Mesendoderm (in vitro differentiated cells): ENCODE results near the gene ITIH5.

Source experiments
- DNase-seq: peaks from one replicate; pipeline ENCODE4 v3.0.0; 2013
- H2AK5ac ChIP-seq: 2 replicates; pipeline ENCODE4 v1.6.1; 2013; ENCODE audit warnings: low read length, inconsistent platforms
- H2BK120ac ChIP-seq: 2 replicates; pipeline ENCODE4 v1.6.1; 2013; ENCODE audit warnings: low read depth, mild to moderate bottlenecking, low read length, moderate library complexity, mixed read lengths
- H2BK15ac ChIP-seq: replicated peaks from 2 replicates; pipeline ENCODE4 v1.6.1; 2013; ENCODE audit warnings: low read depth, mild to moderate bottlenecking, moderate library complexity
- H2BK5ac ChIP-seq: 2 replicates; pipeline ENCODE4 v1.6.1; 2013; ENCODE audit warnings: low read length, inconsistent platforms
- H3K18ac ChIP-seq: 2 replicates; pipeline ENCODE4 v1.6.1; 2013; ENCODE audit warnings: mild to moderate bottlenecking, low read length, mixed read lengths
- H3K23ac ChIP-seq: one replicate; pipeline ENCODE4 v1.6.1; 2013; ENCODE audit warnings: low read length
- H3K27ac ChIP-seq: 2 replicates; pipeline ENCODE4 v1.5.1; 2013; ENCODE audit warnings: low read depth, mild to moderate bottlenecking, inconsistent platforms, low read length, moderate library complexity
- H3K27me3 ChIP-seq: 2 replicates; pipeline ENCODE4 v1.6.1; 2013; ENCODE audit warnings: low read length, control low read depth, mild to moderate bottlenecking, inconsistent platforms; ENCODE audit not compliant: insufficient read depth, poor library complexity
- H3K36me3 ChIP-seq: 2 replicates; pipeline ENCODE4 v1.6.1; 2013; ENCODE audit warnings: low read length, inconsistent platforms; ENCODE audit not compliant: control insufficient read depth, insufficient read depth
- H3K4ac ChIP-seq: one replicate; pipeline ENCODE4 v1.6.1; 2013; ENCODE audit warnings: low read depth, mild to moderate bottlenecking, low read length, moderate library complexity
- H3K4me1 ChIP-seq: 2 replicates; pipeline ENCODE4 v1.6.1; 2013; ENCODE audit warnings: low read depth, low read length, inconsistent platforms; ENCODE audit not compliant: control insufficient read depth
- H3K4me2 ChIP-seq: 2 replicates; pipeline ENCODE4 v1.6.1; 2013; ENCODE audit warnings: low read length
- H3K4me3 ChIP-seq: 2 replicates; pipeline ENCODE4 v1.5.1; 2013; ENCODE audit warnings: mild to moderate bottlenecking, low read length
- H3K56ac ChIP-seq: one replicate; pipeline ENCODE4 v1.6.1; 2013; ENCODE audit warnings: low read length
- H3K79me1 ChIP-seq: 2 replicates; pipeline ENCODE4 v1.6.1; 2013; ENCODE audit warnings: low read length, inconsistent platforms
- H3K79me2 ChIP-seq: 2 replicates; pipeline ENCODE4 v1.6.1; 2013; ENCODE audit warnings: mild to moderate bottlenecking, low read length; ENCODE audit not compliant: control insufficient read depth, insufficient read depth
- H3K9ac ChIP-seq: 2 replicates; pipeline ENCODE4 v1.6.1; 2013; ENCODE audit warnings: low read length, inconsistent platforms
- H4K5ac ChIP-seq: one replicate; pipeline ENCODE4 v1.6.1; 2013; ENCODE audit warnings: low read length
- H4K8ac ChIP-seq: one replicate; pipeline ENCODE4 v1.6.1; 2013; ENCODE audit warnings: low read depth, mild to moderate bottlenecking, control low read depth, low read length, moderate library complexity
- WGBS: extraction: QIAGEN DNeasy Blood & Tissue Kit; methylation state at CpG from one replicate; pipeline ENCODE4 v1.1.7; 2013; ENCODE audit warnings: low lambda C conversion rate, missing lambda C conversion rate; ENCODE audit not compliant: insufficient coverage; ENCODE audit errors: extremely low coverage; 5-methylcytosine and 5-hydroxymethylcytosine counted together

The ITIH5 gene

GRCh38 chr10:7587865-7588188, 78.9 kb downstream of the ITIH5 start:
- Histone ChIP-seq H2BK120ac (no peak overlapping the region), H2BK15ac (no peak overlapping the region), H3K23ac (no peak overlapping the region), H3K9ac (no peak overlapping the region), H3K79me1 (no peaks in the 10 kb centered on the region), H3K79me2 (no peaks in the 10 kb centered on the region), H2BK5ac (no peak overlapping the region), H3K4me2 (no peak overlapping the region), H3K4ac (no peak overlapping the region), H3K4me1 (no peaks in the 10 kb centered on the region), H3K4me3 (no peak overlapping the region), H2AK5ac (no peak overlapping the region), H3K36me3 (no peaks in the 10 kb centered on the region), H3K27me3 (no peaks in the 10 kb centered on the region), H3K27ac (no peak overlapping the region), H4K5ac (no peak overlapping the region), H3K18ac (no peak overlapping the region), H3K56ac (no peak overlapping the region), H4K8ac (no peak overlapping the region)
- no peak for DNase-seq
- WGBS = no CpG with 5 or more reads among the region's 6 CpGs

- H3K56ac ChIP-seq = no peak overlapping the region
- no peaks in the 10 kb centered on the region for H3K36me3 ChIP-seq
- no peak for DNase-seq
- H2BK5ac ChIP-seq = no peak overlapping the region
- H3K4me1 ChIP-seq = no peaks in the 10 kb centered on the region
- no peak overlapping the region for H3K23ac ChIP-seq
- WGBS = no CpG with 5 or more reads among the region's 13 CpGs
- H3K79me2 ChIP-seq = no peaks in the 10 kb centered on the region
- no peak overlapping the region for H3K27ac ChIP-seq
- H2AK5ac ChIP-seq = no peak overlapping the region
- H3K4me3 ChIP-seq = no peak overlapping the region
- no peak overlapping the region for H4K5ac ChIP-seq
- H2BK120ac ChIP-seq = no peak overlapping the region
- no peak overlapping the region for H3K4ac ChIP-seq
- no peak overlapping the region for H3K18ac ChIP-seq
- H3K79me1 ChIP-seq = no peaks in the 10 kb centered on the region
- H3K27me3 ChIP-seq = no peaks in the 10 kb centered on the region
- no peak overlapping the region for H3K9ac ChIP-seq
- no peak overlapping the region for H4K8ac ChIP-seq
- no peak overlapping the region for H2BK15ac ChIP-seq
- no peak overlapping the region for H3K4me2 ChIP-seq
These were observed 79.5 kb downstream of the ITIH5 start for GRCh38 chr10:7587168-7587864.

GRCh38 chr10:7585228-7585627, 81.5 kb downstream of the ITIH5 start:
- WGBS = no CpG with 5 or more reads among the region's 8 CpGs
- Histone ChIP-seq H3K18ac (no peak overlapping the region), H2BK120ac (no peak overlapping the region), H3K4me3 (no peak overlapping the region), H3K79me2 (no peaks in the 10 kb centered on the region), H2BK15ac (no peak overlapping the region), H3K4ac (no peak overlapping the region), H3K36me3 (no peaks in the 10 kb centered on the region), H3K79me1 (no peaks in the 10 kb centered on the region), H3K23ac (no peak overlapping the region), H3K4me1 (no peaks in the 10 kb centered on the region), H3K27me3 (no peaks in the 10 kb centered on the region), H4K8ac (no peak overlapping the region), H3K4me2 (no peak overlapping the region), H3K27ac (no peak overlapping the region), H3K9ac (no peak overlapping the region), H4K5ac (no peak overlapping the region), H2BK5ac (no peak overlapping the region), H2AK5ac (no peak overlapping the region), H3K56ac (no peak overlapping the region)
- DNase-seq = no peak

GRCh38 chr10:7583626-7584025, 83.1 kb downstream of the ITIH5 start:
- Histone ChIP-seq H3K27me3 (no peaks in the 10 kb centered on the region), H3K79me1 (no peaks in the 10 kb centered on the region), H2BK120ac (no peak overlapping the region), H3K36me3 (no peaks in the 10 kb centered on the region), H3K4me1 (no peaks in the 10 kb centered on the region), H3K18ac (no peak overlapping the region), H3K9ac (no peak overlapping the region), H3K27ac (no peak overlapping the region), H3K79me2 (no peaks in the 10 kb centered on the region), H4K8ac (no peak overlapping the region), H3K4me2 (no peak overlapping the region), H3K4ac (no peak overlapping the region), H3K23ac (no peak overlapping the region), H2BK5ac (no peak overlapping the region), H3K56ac (no peak overlapping the region), H4K5ac (no peak overlapping the region), H2AK5ac (no peak overlapping the region), H3K4me3 (no peak overlapping the region), H2BK15ac (no peak overlapping the region)
- no peak for DNase-seq
- WGBS = no CpG with 5 or more reads among the region's 3 CpGs

- Histone ChIP-seq H3K36me3 (no peaks in the 10 kb centered on the region), H3K79me1 (no peaks in the 10 kb centered on the region)
These were observed 86.2 kb downstream of the ITIH5 start for GRCh38 chr10:7580520-7580919.

GRCh38 chr10:7579681-7580080, 87.1 kb downstream of the ITIH5 start:
- Histone ChIP-seq H2BK120ac (no peak overlapping the region), H3K27me3 (no peaks in the 10 kb centered on the region), H3K18ac (no peak overlapping the region), H3K79me1 (no peaks in the 10 kb centered on the region), H4K5ac (no peak overlapping the region), H3K79me2 (no peaks in the 10 kb centered on the region), H3K23ac (no peak overlapping the region), H3K27ac (no peak overlapping the region), H2BK5ac (no peak overlapping the region), H2AK5ac (no peak overlapping the region), H3K36me3 (no peaks in the 10 kb centered on the region), H3K9ac (no peak overlapping the region), H3K56ac (no peak overlapping the region), H2BK15ac (no peak overlapping the region), H3K4ac (no peak overlapping the region), H3K4me1 (no peaks in the 10 kb centered on the region), H3K4me3 (no peak overlapping the region), H3K4me2 (no peak overlapping the region), H4K8ac (no peak overlapping the region)
- WGBS = no CpG with 5 or more reads among the region's 25 CpGs
- DNase-seq = no peak

More at GRCh38 chr10:7580520-7580919, 86.2 kb downstream of the ITIH5 start:
- no CpG with 5 or more reads among the region's 5 CpGs for WGBS
- Histone ChIP-seq H3K79me2 (no peaks in the 10 kb centered on the region), H3K4me3 (no peak overlapping the region), H3K56ac (no peak overlapping the region), H4K5ac (no peak overlapping the region), H3K18ac (no peak overlapping the region), H3K4ac (no peak overlapping the region), H2BK15ac (no peak overlapping the region), H2BK120ac (no peak overlapping the region), H4K8ac (no peak overlapping the region), H2AK5ac (no peak overlapping the region), H3K27ac (no peak overlapping the region), H3K27me3 (no peaks in the 10 kb centered on the region), H2BK5ac (no peak overlapping the region), H3K23ac (no peak overlapping the region), H3K4me2 (no peak overlapping the region), H3K4me1 (no peaks in the 10 kb centered on the region), H3K9ac (no peak overlapping the region)
- DNase-seq = peak; percentile 36
